ENCODE results near the gene SLC24A3.

SLC24A3 gene

GRCh38 chr20:19333563-19333962 is 121.1 kb downstream of the SLC24A3 start:
- no peak overlapping the region for H4K8ac ChIP-seq (ENCODE audit: low read depth, low read length)
- H3K9ac ChIP-seq (ENCODE audit: low read length), result no peak overlapping the region
- H3K4me2 ChIP-seq (ENCODE audit: low read length), result no peak overlapping the region
- no peak overlapping the region for H2BK5ac ChIP-seq (ENCODE audit: low read depth, low read length, poor library complexity)
- H2AFZ ChIP-seq (ENCODE audit: insufficient read depth, low read length, poor library complexity), result no peak overlapping the region
- no peaks in the 10 kb centered on the region for H3K79me1 ChIP-seq (ENCODE audit: low read length)
- no peak overlapping the region for H3K27ac ChIP-seq (ENCODE audit: low read depth, low read length)
- H3K4ac ChIP-seq (ENCODE audit: low read depth, low read length), result no peak overlapping the region
- H3K14ac ChIP-seq (ENCODE audit: low read length), result no peak overlapping the region
- no peak for DNase-seq
- H3K9me3 ChIP-seq (ENCODE audit: insufficient read depth, low read depth, low read length), result no peaks in the 10 kb centered on the region
- H4K12ac ChIP-seq (ENCODE audit: low read depth, low read length), result no peak overlapping the region
- no peak overlapping the region for H3K4me3 ChIP-seq (ENCODE audit: low read depth, low read length)
- WGBS (ENCODE audit: extremely low coverage, insufficient coverage, insufficient read length), result 100% methylated on average over 1 of the region's 4 CpGs
- H3K36me3 ChIP-seq (ENCODE audit: control insufficient read depth in 1 of 2, insufficient read depth in 2 of 2, low read length in 2 of 2), result no peaks in the 10 kb centered on the region
- H2AK5ac ChIP-seq (ENCODE audit: low read length), result no peak overlapping the region
- no peaks in the 10 kb centered on the region for H3K79me2 ChIP-seq (ENCODE audit: control insufficient read depth, insufficient read depth, low read length, poor library complexity)
- no peaks in the 10 kb centered on the region for H3K27me3 ChIP-seq (ENCODE audit: insufficient read depth, low read length)
- H3K4me1 ChIP-seq (ENCODE audit: control insufficient read depth in 1 of 2, insufficient read depth in 2 of 2, low read length in 2 of 2), result no peaks in the 10 kb centered on the region
- no peak overlapping the region for H4K91ac ChIP-seq (ENCODE audit: low read depth, low read length)
- H2BK12ac ChIP-seq (ENCODE audit: low read length), result no peak overlapping the region
- H2BK120ac ChIP-seq (ENCODE audit: insufficient read depth, low read length, poor library complexity), result no peak overlapping the region
- H3K18ac ChIP-seq (ENCODE audit: low read length), result no peak overlapping the region
- no peak overlapping the region for H3K23ac ChIP-seq (ENCODE audit: low read length)

DNA sequence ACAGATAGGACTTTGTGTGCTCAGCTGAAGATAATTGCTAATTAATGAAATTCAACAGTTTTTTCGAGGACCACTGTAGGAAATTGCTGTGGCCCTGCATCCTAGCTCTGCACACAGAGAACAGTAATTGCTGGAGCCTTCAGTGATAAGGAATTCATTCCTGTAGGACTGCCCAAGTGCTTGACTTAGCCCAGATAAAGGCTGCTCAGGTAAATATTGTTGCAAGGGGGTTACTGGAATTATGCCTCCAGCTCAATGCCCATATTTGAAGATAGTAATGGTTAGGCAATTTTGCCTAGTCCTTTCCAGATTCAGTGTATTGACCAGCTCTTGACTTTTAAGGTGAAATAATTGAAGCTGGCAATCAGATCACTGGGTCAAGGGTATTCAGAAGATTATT is 122.9 kb downstream of the SLC24A3 start:
- Histone ChIP-seq H3K79me1 (ENCODE audit: low read length) (no peaks in the 10 kb centered on the region), H3K79me2 (ENCODE audit: control insufficient read depth, insufficient read depth, low read length, poor library complexity) (no peaks in the 10 kb centered on the region), H3K4me3 (ENCODE audit: low read depth, low read length) (no peak overlapping the region), H2BK120ac (ENCODE audit: insufficient read depth, low read length, poor library complexity) (no peak overlapping the region), H4K8ac (ENCODE audit: low read depth, low read length) (no peak overlapping the region), H3K14ac (ENCODE audit: low read length) (no peak overlapping the region), H3K27ac (ENCODE audit: low read depth, low read length) (no peak overlapping the region), H3K18ac (ENCODE audit: low read length) (no peak overlapping the region), H3K23ac (ENCODE audit: low read length) (no peak overlapping the region), H2BK5ac (ENCODE audit: low read depth, low read length, poor library complexity) (no peak overlapping the region), H4K91ac (ENCODE audit: low read depth, low read length) (no peak overlapping the region), H3K27me3 (ENCODE audit: insufficient read depth, low read length) (no peaks in the 10 kb centered on the region), H2BK12ac (ENCODE audit: low read length) (no peak overlapping the region), H3K9me3 (ENCODE audit: insufficient read depth, low read depth, low read length) (no peaks in the 10 kb centered on the region), H3K4me1 (ENCODE audit: control insufficient read depth in 1 of 2, insufficient read depth in 2 of 2, low read length in 2 of 2) (no peaks in the 10 kb centered on the region), H3K9ac (ENCODE audit: low read length) (no peak overlapping the region), H2AFZ (ENCODE audit: insufficient read depth, low read length, poor library complexity) (no peak overlapping the region), H3K36me3 (ENCODE audit: control insufficient read depth in 1 of 2, insufficient read depth in 2 of 2, low read length in 2 of 2) (no peaks in the 10 kb centered on the region), H4K12ac (ENCODE audit: low read depth, low read length) (no peak overlapping the region), H2AK5ac (ENCODE audit: low read length) (no peak overlapping the region), H3K4me2 (ENCODE audit: low read length) (no peak overlapping the region), H3K4ac (ENCODE audit: low read depth, low read length) (no peak overlapping the region)
- DNase-seq, result peak; percentile 57 to 62
- no CpG with 5 or more reads among the region's 1 CpG for WGBS (ENCODE audit: extremely low coverage, insufficient coverage, insufficient read length)

DNA sequence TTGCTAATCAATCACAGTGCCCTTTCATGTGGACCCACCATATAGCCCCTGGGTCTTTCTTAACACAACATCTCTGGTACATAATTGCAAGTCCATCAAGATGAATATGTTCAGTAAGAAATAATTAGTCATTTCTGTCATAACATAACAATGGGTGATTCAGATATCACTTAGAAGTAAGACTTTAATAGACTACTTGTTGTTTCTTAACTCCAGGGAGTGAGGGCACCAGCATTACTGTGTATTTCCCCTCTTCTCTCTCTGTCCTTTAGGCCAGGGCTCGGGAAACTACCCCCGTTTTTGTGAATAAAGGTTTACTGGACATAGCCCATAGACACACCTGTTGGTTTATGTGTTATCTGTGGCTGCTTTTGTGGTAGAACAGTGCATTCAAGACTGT is 123.5 kb downstream of the SLC24A3 start:
- H2BK5ac ChIP-seq (ENCODE audit: low read depth, low read length, poor library complexity), result no peak overlapping the region
- H3K79me2 ChIP-seq (ENCODE audit: control insufficient read depth, insufficient read depth, low read length, poor library complexity), result no peaks in the 10 kb centered on the region
- H2AFZ ChIP-seq (ENCODE audit: insufficient read depth, low read length, poor library complexity), result no peak overlapping the region
- H3K36me3 ChIP-seq (ENCODE audit: control insufficient read depth in 1 of 2, insufficient read depth in 2 of 2, low read length in 2 of 2), result no peaks in the 10 kb centered on the region
- H3K27me3 ChIP-seq (ENCODE audit: insufficient read depth, low read length), result no peaks in the 10 kb centered on the region
- no peak overlapping the region for H2BK12ac ChIP-seq (ENCODE audit: low read length)
- no peak overlapping the region for H3K27ac ChIP-seq (ENCODE audit: low read depth, low read length)
- H3K4me2 ChIP-seq (ENCODE audit: low read length), result no peak overlapping the region
- DNase-seq, result peak; percentile 78 to 84
- no peaks in the 10 kb centered on the region for H3K9me3 ChIP-seq (ENCODE audit: insufficient read depth, low read depth, low read length)
- H4K8ac ChIP-seq (ENCODE audit: low read depth, low read length), result no peak overlapping the region
- WGBS (ENCODE audit: extremely low coverage, insufficient coverage, insufficient read length), result no CpG with 5 or more reads among the region's 2 CpGs
- H3K18ac ChIP-seq (ENCODE audit: low read length), result no peak overlapping the region
- H3K4ac ChIP-seq (ENCODE audit: low read depth, low read length), result no peak overlapping the region
- no peak overlapping the region for H2AK5ac ChIP-seq (ENCODE audit: low read length)
- no peak overlapping the region for H3K23ac ChIP-seq (ENCODE audit: low read length)
- H2BK120ac ChIP-seq (ENCODE audit: insufficient read depth, low read length, poor library complexity), result no peak overlapping the region
- no peak overlapping the region for H4K91ac ChIP-seq (ENCODE audit: low read depth, low read length)
- H3K79me1 ChIP-seq (ENCODE audit: low read length), result no peaks in the 10 kb centered on the region
- no peak overlapping the region for H3K14ac ChIP-seq (ENCODE audit: low read length)
- no peak overlapping the region for H3K9ac ChIP-seq (ENCODE audit: low read length)
- H3K4me1 ChIP-seq (ENCODE audit: control insufficient read depth in 1 of 2, insufficient read depth in 2 of 2, low read length in 2 of 2), result no peaks in the 10 kb centered on the region
- H3K4me3 ChIP-seq (ENCODE audit: low read depth, low read length), result no peak overlapping the region
- no peak overlapping the region for H4K12ac ChIP-seq (ENCODE audit: low read depth, low read length)

GRCh38 chr20:19336631-19337030 is 124.2 kb downstream of the SLC24A3 start:
- no peak overlapping the region for H2AFZ ChIP-seq (ENCODE audit: insufficient read depth, low read length, poor library complexity)
- H3K79me2 ChIP-seq (ENCODE audit: control insufficient read depth, insufficient read depth, low read length, poor library complexity), result no peaks in the 10 kb centered on the region
- no peak overlapping the region for H2BK12ac ChIP-seq (ENCODE audit: low read length)
- no peak overlapping the region for H3K4me2 ChIP-seq (ENCODE audit: low read length)
- no peak for DNase-seq
- H3K4ac ChIP-seq (ENCODE audit: low read depth, low read length), result no peak overlapping the region
- no peak overlapping the region for H4K91ac ChIP-seq (ENCODE audit: low read depth, low read length)
- H3K4me1 ChIP-seq (ENCODE audit: control insufficient read depth in 1 of 2, insufficient read depth in 2 of 2, low read length in 2 of 2), result no peaks in the 10 kb centered on the region
- no peaks in the 10 kb centered on the region for H3K9me3 ChIP-seq (ENCODE audit: insufficient read depth, low read depth, low read length)
- H2AK5ac ChIP-seq (ENCODE audit: low read length), result no peak overlapping the region
- no peaks in the 10 kb centered on the region for H3K36me3 ChIP-seq (ENCODE audit: control insufficient read depth in 1 of 2, insufficient read depth in 2 of 2, low read length in 2 of 2)
- no peak overlapping the region for H4K8ac ChIP-seq (ENCODE audit: low read depth, low read length)
- no peak overlapping the region for H3K23ac ChIP-seq (ENCODE audit: low read length)
- H2BK5ac ChIP-seq (ENCODE audit: low read depth, low read length, poor library complexity), result no peak overlapping the region
- no peak overlapping the region for H2BK120ac ChIP-seq (ENCODE audit: insufficient read depth, low read length, poor library complexity)
- H3K79me1 ChIP-seq (ENCODE audit: low read length), result no peaks in the 10 kb centered on the region
- no peaks in the 10 kb centered on the region for H3K27me3 ChIP-seq (ENCODE audit: insufficient read depth, low read length)
- H3K27ac ChIP-seq (ENCODE audit: low read depth, low read length), result no peak overlapping the region
- WGBS (ENCODE audit: extremely low coverage, insufficient coverage, insufficient read length), result no CpG with 5 or more reads among the region's 7 CpGs
- no peak overlapping the region for H4K12ac ChIP-seq (ENCODE audit: low read depth, low read length)
- no peak overlapping the region for H3K14ac ChIP-seq (ENCODE audit: low read length)
- H3K18ac ChIP-seq (ENCODE audit: low read length), result no peak overlapping the region
- no peak overlapping the region for H3K4me3 ChIP-seq (ENCODE audit: low read depth, low read length)
- no peak overlapping the region for H3K9ac ChIP-seq (ENCODE audit: low read length)
